MM.1S (cell line): ENCODE data around the gene KRT27.

ENCODE experiments used
- DNase-seq: peaks from one replicate; pipeline ENCODE4 v3.0.0-alpha.2; 2015
- H2AFZ ChIP-seq: fragments of 300-600 bp; sonication (generic); 2 replicates; pipeline ENCODE4 v1.6.0; 2016; ENCODE audit warnings: antibody characterized with exemption, low read length
- H3F3A ChIP-seq: fragments of 300-600 bp; sonication (generic); 2 replicates; pipeline ENCODE4 v1.6.1; 2016; ENCODE audit warnings: mild to moderate bottlenecking, antibody characterized with exemption, low read length, moderate library complexity, mixed read lengths; ENCODE audit not compliant: insufficient read depth
- H3K27ac ChIP-seq: fragments of 300-600 bp; sonication (generic); 2 replicates; pipeline ENCODE4 v1.5.1; 2016; ENCODE audit warnings: mild to moderate bottlenecking, low read length
- H3K27me3 ChIP-seq: fragments of 300-600 bp; sonication (generic); replicated peaks from 2 replicates; pipeline ENCODE4 v1.6.0; 2016; ENCODE audit warnings: low read length; ENCODE audit not compliant: insufficient read depth
- H3K36me3 ChIP-seq: fragments of 300-600 bp; sonication (generic); replicated peaks from 2 replicates; pipeline ENCODE4 v1.6.1; 2016; ENCODE audit warnings: mild to moderate bottlenecking, low read length, mixed read lengths; ENCODE audit not compliant: insufficient read depth
- H3K4me1 ChIP-seq: fragments of 300-600 bp; sonication (generic); 2 replicates; pipeline ENCODE4 v1.6.1; 2016; ENCODE audit warnings: low read length, mixed read lengths
- H3K4me2 ChIP-seq: fragments of 300-600 bp; sonication (generic); 2 replicates; pipeline ENCODE4 v1.6.0; 2016; ENCODE audit warnings: low read depth, low read length
- H3K4me3 ChIP-seq: fragments of 300-600 bp; sonication (generic); 2 replicates; pipeline ENCODE4 v1.5.1; 2016; ENCODE audit warnings: low read length, mixed read lengths
- H3K79me2 ChIP-seq: fragments of 300-600 bp; sonication (generic); 2 replicates; pipeline ENCODE4 v1.6.1; 2016; ENCODE audit warnings: mixed run types, low read length, mixed read lengths
- H3K9ac ChIP-seq: fragments of 300-600 bp; sonication (generic); 2 replicates; pipeline ENCODE4 v1.6.1; 2016; ENCODE audit warnings: low read length, mixed read lengths
- H3K9me2 ChIP-seq: fragments of 300-600 bp; sonication (generic); replicated peaks from 2 replicates; pipeline ENCODE4 v1.6.1; 2016; ENCODE audit warnings: mild to moderate bottlenecking, low read length, mixed read lengths; ENCODE audit not compliant: insufficient read depth
- H3K9me3 ChIP-seq: fragments of 300-600 bp; sonication (generic); replicated peaks from 2 replicates; pipeline ENCODE4 v1.6.1; 2016; ENCODE audit warnings: mild to moderate bottlenecking, low read length, mixed read lengths; ENCODE audit not compliant: insufficient read depth
- H4K20me1 ChIP-seq: fragments of 300-600 bp; sonication (generic); 2 replicates; pipeline ENCODE4 v1.6.1; 2016; ENCODE audit warnings: mild to moderate bottlenecking, low read length, moderate library complexity, mixed read lengths; ENCODE audit not compliant: insufficient read depth
- EZH2 ChIP-seq: fragments of 300-600 bp; sonication (generic); optimal IDR thresholded peaks from 2 replicates; pipeline ENCODE3; 2017; ENCODE audit warnings: low read depth, mild to moderate bottlenecking, antibody characterized with exemption, low read length, mixed read lengths
- EZH2phosphoT487 ChIP-seq: fragments of 300-600 bp; sonication (generic); IDR thresholded peaks from 2 replicates; pipeline ENCODE4 v1.6.1; 2018; ENCODE audit warnings: antibody characterized with exemption, low read length
- TF ChIP-seq, protein P1 (sequence below): fragments of 300-600 bp; sonication (generic); IDR thresholded peaks from 2 replicates; pipeline ENCODE4 v1.5.1; 2016; ENCODE audit warnings: antibody characterized with exemption, low read length, mixed read lengths

KRT27 gene

DNA sequence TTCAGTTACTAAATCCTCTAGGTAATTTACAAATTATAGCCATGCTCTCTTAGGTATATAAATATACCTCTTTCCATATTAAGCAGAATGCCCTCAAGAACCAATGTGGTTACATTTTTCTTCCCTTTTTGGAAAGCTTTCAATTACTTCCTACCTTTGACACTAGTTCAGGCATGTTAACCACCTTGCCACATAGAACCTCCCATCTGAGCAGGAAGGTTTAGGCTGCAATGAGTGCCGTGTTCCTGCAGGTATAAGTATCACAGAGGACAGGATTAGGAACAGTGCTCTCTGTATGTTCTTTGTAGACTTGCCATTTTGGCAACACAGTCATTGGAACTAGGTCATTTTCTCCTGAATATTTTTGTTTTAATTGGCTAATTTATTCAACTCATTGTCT is 47.3 kb downstream of the KRT27 start:
- no peaks in the 10 kb centered on the region for H3F3A ChIP-seq
- no peaks in the 10 kb centered on the region for H3K27me3 ChIP-seq
- no peaks in the 10 kb centered on the region for H3K79me2 ChIP-seq
- no peak for DNase-seq
- H3K27ac ChIP-seq = no peak overlapping the region
- no peaks in the 10 kb centered on the region for H3K9me3 ChIP-seq
- no peak overlapping the region for H3K9ac ChIP-seq
- no peak overlapping the region for H3K4me3 ChIP-seq
- H3K36me3 ChIP-seq = no peaks in the 10 kb centered on the region
- no peaks in the 10 kb centered on the region for H3K4me1 ChIP-seq
- H3K4me2 ChIP-seq = no peak overlapping the region
- H3K9me2 ChIP-seq = no peaks in the 10 kb centered on the region
- no peak overlapping the region for H2AFZ ChIP-seq
- TF ChIP-seq EZH2 = no peak
- TF ChIP-seq EZH2phosphoT487 = no peak
- TF ChIP-seq, protein P1, sequence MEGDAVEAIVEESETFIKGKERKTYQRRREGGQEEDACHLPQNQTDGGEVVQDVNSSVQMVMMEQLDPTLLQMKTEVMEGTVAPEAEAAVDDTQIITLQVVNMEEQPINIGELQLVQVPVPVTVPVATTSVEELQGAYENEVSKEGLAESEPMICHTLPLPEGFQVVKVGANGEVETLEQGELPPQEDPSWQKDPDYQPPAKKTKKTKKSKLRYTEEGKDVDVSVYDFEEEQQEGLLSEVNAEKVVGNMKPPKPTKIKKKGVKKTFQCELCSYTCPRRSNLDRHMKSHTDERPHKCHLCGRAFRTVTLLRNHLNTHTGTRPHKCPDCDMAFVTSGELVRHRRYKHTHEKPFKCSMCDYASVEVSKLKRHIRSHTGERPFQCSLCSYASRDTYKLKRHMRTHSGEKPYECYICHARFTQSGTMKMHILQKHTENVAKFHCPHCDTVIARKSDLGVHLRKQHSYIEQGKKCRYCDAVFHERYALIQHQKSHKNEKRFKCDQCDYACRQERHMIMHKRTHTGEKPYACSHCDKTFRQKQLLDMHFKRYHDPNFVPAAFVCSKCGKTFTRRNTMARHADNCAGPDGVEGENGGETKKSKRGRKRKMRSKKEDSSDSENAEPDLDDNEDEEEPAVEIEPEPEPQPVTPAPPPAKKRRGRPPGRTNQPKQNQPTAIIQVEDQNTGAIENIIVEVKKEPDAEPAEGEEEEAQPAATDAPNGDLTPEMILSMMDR = no peak
- H4K20me1 ChIP-seq = no peaks in the 10 kb centered on the region

GRCh38 chr17:40734018-40734417 is 48.3 kb downstream of the KRT27 start:
- Histone ChIP-seq H3F3A (no peaks in the 10 kb centered on the region), H3K79me2 (no peaks in the 10 kb centered on the region), H3K4me2 (no peak overlapping the region), H3K9me2 (no peaks in the 10 kb centered on the region), H2AFZ (no peak overlapping the region), H3K27ac (no peak overlapping the region), H3K9ac (no peak overlapping the region), H4K20me1 (no peaks in the 10 kb centered on the region), H3K27me3 (no peaks in the 10 kb centered on the region; the same call in 1 of the 2 replicates), H3K9me3 (no peaks in the 10 kb centered on the region), H3K4me1 (no peaks in the 10 kb centered on the region), H3K4me3 (no peak overlapping the region), H3K36me3 (no peaks in the 10 kb centered on the region)
- TF ChIP-seq EZH2phosphoT487 = no peak
- TF ChIP-seq, protein P1 = no peak
- no peak for TF ChIP-seq EZH2
- DNase-seq = no peak

DNA sequence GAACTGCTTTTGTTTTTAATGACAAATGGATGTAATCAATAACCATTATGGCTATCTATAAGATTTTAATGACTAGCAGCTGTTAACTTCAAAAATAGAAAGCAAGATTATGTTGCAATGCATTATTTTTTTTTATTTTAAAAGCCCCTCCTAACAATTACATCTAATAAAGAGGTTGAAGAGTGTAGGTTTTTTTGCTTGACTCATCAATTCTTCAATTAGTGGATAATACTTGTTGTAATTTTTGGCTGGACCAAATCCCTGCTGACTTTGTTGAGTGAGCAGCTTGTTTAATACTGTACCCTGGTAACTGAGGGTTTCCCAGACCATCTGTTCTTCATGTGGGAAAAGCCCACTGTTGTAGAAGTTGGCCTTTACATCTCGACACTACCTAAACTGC is 51.4 kb downstream of the KRT27 start:
- H3K79me2 ChIP-seq = no peaks in the 10 kb centered on the region

More for the DNA sequence above, 51.4 kb downstream of the KRT27 start:
- Histone ChIP-seq H3K4me3 (no peak overlapping the region), H3K36me3 (no peaks in the 10 kb centered on the region), H3K4me1 (no peaks in the 10 kb centered on the region), H3K9me3 (no peaks in the 10 kb centered on the region), H3F3A (no peaks in the 10 kb centered on the region), H3K9me2 (no peaks in the 10 kb centered on the region), H4K20me1 (no peaks in the 10 kb centered on the region; the same call in 1 of the 2 replicates), H3K9ac (no peak overlapping the region), H3K27ac (no peak overlapping the region), H3K4me2 (no peak overlapping the region), H2AFZ (no peak overlapping the region), H3K27me3 (peaks cover 7% of the 10 kb centered on the region; the same call in 1 of the 2 replicates)
- TF ChIP-seq EZH2 (no peak), EZH2phosphoT487 (no peak)
- TF ChIP-seq, protein P1 = no peak
- no peak for DNase-seq
